B cell (primary cell): ENCODE data around the gene AP3M1. TPM values are rescaled to one million over a fixed set of nuclear protein-coding genes. Genes with fewer than 3 reads are reported as not detected.

Experiments
- ATAC-seq: fragments of 200-7000 bp; cut with Tn5 transposase; one replicate; pipeline ENCODE4 v1.10.0; 2021; ENCODE audit warnings: low read depth, mild to moderate bottlenecking, moderate number of reproducible peaks, moderate library complexity
- CTCF ChIA-PET: fragments of 350-600 bp; sonication (Branson Sonifier 250); formaldehyde crosslinking; loops from one replicate; lab custom pipeline; 2021; ENCODE audit warnings: antibody characterized with exemption, inconsistent platforms; lab: Charles Lee
- POLR2A ChIA-PET: fragments of 350-600 bp; sonication (Branson Sonifier 250); formaldehyde crosslinking; loops from one replicate; lab custom pipeline; 2021; ENCODE audit warnings: antibody characterized with exemption; lab: Charles Lee
- DNase-seq: peaks from one replicate; pipeline ENCODE4 v3.0.0; 2013
- H2AFZ ChIP-seq: 2 replicates; pipeline ENCODE4 v1.6.1; 2012; ENCODE audit warnings: mild to moderate bottlenecking, low read depth, low read length; ENCODE audit not compliant: insufficient read depth, poor library complexity, severe bottlenecking
- H3K27ac ChIP-seq, 2 donors: 1 replicate in 1 of 2; 2 replicates in 1 of 2; pipeline ENCODE4 v1.5.1; 2012 to 2013; ENCODE audit warnings: low read length in 2 of 2, mild to moderate bottlenecking in 2 of 2, moderate library complexity in 1 of 2
- H3K27me3 ChIP-seq, 4 experiments: fragments of 200-600 bp in 1 of 4; sonication (generic) in 1 of 4; replicated peaks in 1 of 4; 1 replicate in 2 of 4; 2 replicates in 2 of 4; pipeline versions ENCODE4 v1.6.1 to v1.7.0; 2013 to 2016; ENCODE audit warnings: low read length in 3 of 4, mild to moderate bottlenecking in 2 of 4, mixed read lengths in 1 of 4, moderate library complexity in 1 of 4; ENCODE audit not compliant: insufficient read depth in 4 of 4, control insufficient read depth in 3 of 4; ENCODE audit errors: control extremely low read depth in 1 of 4
- H3K36me3 ChIP-seq, 2 experiments: replicated peaks in 1 of 2; 1 replicate in 1 of 2; 2 replicates in 1 of 2; pipeline versions ENCODE4 v1.6.1 to v1.7.1; 2013; ENCODE audit warnings: low read length in 1 of 2; ENCODE audit not compliant: insufficient read depth in 2 of 2, control insufficient read depth in 1 of 2; ENCODE audit errors: control extremely low read depth in 1 of 2, extremely low read depth in 1 of 2
- H3K4me1 ChIP-seq, 2 donors: fragments of 200-600 bp in 1 of 2; sonication (generic) in 1 of 2; 1 replicate in 1 of 2; 2 replicates in 1 of 2; pipeline versions ENCODE4 v1.5.1 to v1.6.1; 2013 to 2017; ENCODE audit warnings: low read length in 2 of 2; ENCODE audit not compliant: control insufficient read depth in 2 of 2, insufficient read depth in 2 of 2
- H3K4me2 ChIP-seq: replicated peaks from 2 replicates; pipeline ENCODE3; 2012; ENCODE audit warnings: mild to moderate bottlenecking, low read depth, low read length; ENCODE audit not compliant: poor library complexity, severe bottlenecking
- H3K4me3 ChIP-seq, 5 experiments: fragments of 200-600 bp in 1 of 5; sonication (generic) in 1 of 5; 1 replicate in 3 of 5; 2 replicates in 2 of 5; pipeline versions ENCODE4 v1.5.1 to v1.7.0; 2011 to 2016; ENCODE audit warnings: low read length in 4 of 5, mild to moderate bottlenecking in 4 of 5, low read depth in 2 of 5, control low read depth in 1 of 5, moderate library complexity in 1 of 5; ENCODE audit not compliant: insufficient read depth in 1 of 5; ENCODE audit errors: control extremely low read depth in 1 of 5, extremely low read depth in 1 of 5
- H3K79me2 ChIP-seq: fragments of 200-600 bp; sonication (generic); one replicate; pipeline ENCODE4 v1.6.0; 2016; ENCODE audit warnings: low read length; ENCODE audit not compliant: control insufficient read depth, insufficient read depth
- H3K9ac ChIP-seq: fragments of 200-600 bp; sonication (generic); 2 replicates; pipeline ENCODE4 v1.6.1; 2017; ENCODE audit warnings: mild to moderate bottlenecking, low read length, moderate library complexity
- H3K9me3 ChIP-seq, 3 donors: one replicate each; pipeline versions ENCODE4 v1.6.1 to v1.7.1; 2013; ENCODE audit warnings: low read length in 2 of 3; ENCODE audit not compliant: control insufficient read depth in 2 of 3, insufficient read depth in 1 of 3; ENCODE audit errors: control extremely low read depth in 1 of 3
- H4K20me1 ChIP-seq: 2 replicates; pipeline ENCODE4 v1.6.0; 2012; ENCODE audit warnings: mild to moderate bottlenecking, low read length; ENCODE audit not compliant: insufficient read depth, control insufficient read depth, poor library complexity, severe bottlenecking
- H3K27ac Mint-ChIP-seq: one replicate; pipeline ENCODE4 v1.8.0; 2021; ENCODE audit warnings: mixed read lengths
- H3K27me3 Mint-ChIP-seq: one replicate; pipeline ENCODE4 v1.8.0; 2021; ENCODE audit warnings: mixed read lengths
- H3K4me1 Mint-ChIP-seq: one replicate; pipeline ENCODE4 v1.8.0; 2021; ENCODE audit warnings: mixed read lengths
- H3K4me3 Mint-ChIP-seq: one replicate; pipeline ENCODE4 v1.8.0; 2021; ENCODE audit warnings: mixed read lengths
- H3K9me3 Mint-ChIP-seq: one replicate; pipeline ENCODE4 v1.8.0; 2022; ENCODE audit warnings: mixed read lengths; ENCODE audit not compliant: insufficient read depth
- CTCF ChIP-seq: fragments of 200-600 bp; IDR thresholded peaks from one replicate; pipeline ENCODE4 v1.8.0; 2022; ENCODE audit warnings: antibody characterized with exemption, mild to moderate bottlenecking
- EZH2 ChIP-seq: IDR thresholded peaks from 2 replicates; pipeline ENCODE4 v1.6.1; 2012; ENCODE audit warnings: borderline replicate concordance, low read depth, mild to moderate bottlenecking, moderate library complexity, low read length; ENCODE audit not compliant: insufficient read depth, poor library complexity, severe bottlenecking
- WGBS: methylation state at CpG from one replicate; pipeline ENCODE4 v1.1.5; 2013; ENCODE audit warnings: missing lambda C conversion rate; ENCODE audit not compliant: insufficient coverage; 5-methylcytosine and 5-hydroxymethylcytosine counted together
- intact Hi-C: fragments of 100-400 bp; cut with micrococcal nuclease; formaldehyde crosslinking; loops from one replicate; pipeline ENCODE4 v1.10.0; 2022
- polyA plus RNA-seq: library from polyadenylated mRNA; depleted of rRNA; stranded (reverse); fragments of >200 nt; gene quantifications from 2 replicates; pipeline ENCODE4 v1.2.3, GENCODE V29; 2012
- total RNA-seq, 2 donors: library from RNA; stranded (reverse); fragments of 120-200 nt in 1 of 2; gene quantifications; 1 replicate in 1 of 2; 2 replicates in 1 of 2; pipeline versions ENCODE4 v1.2.3 to v1.2.4, GENCODE V29; 2013 to 2022

Gene AP3M1
- total and polyA plus RNA-seq, 2 donors (not counting 1 experiment from before 2014, with no cell fraction given): 21.6 to 50.4 TPM

- Mint-ChIP-seq H3K4me1 (no peaks in the 10 kb centered on the region), H3K27ac (peak overlapping the region; percentile 11), H3K9me3 (no peaks in the 10 kb centered on the region), H3K27me3 (no peaks in the 10 kb centered on the region), H3K4me3 (no peak overlapping the region)
- no peaks in the 10 kb centered on the region for H3K79me2 ChIP-seq
- ChIA-PET POLR2A (no interaction called here), CTCF (interaction anchor here (1.7 to 3.5 kb wide), 3 partner anchors 146 to 225 kb away, joined by 3 to 29 read pairs (median 8); no protein-coding TSS in a partner anchor)
- 94% methylated on average over 5 of the region's 5 CpGs for whole genome bisulfite sequencing
- no peaks in the 10 kb centered on the region for H3K4me1 ChIP-seq
- no peaks in the 10 kb centered on the region for H3K27me3 ChIP-seq
- no peaks in the 10 kb centered on the region for H3K9me3 ChIP-seq
- ATAC-seq (no peak), DNase-seq (no peak)
- no peaks in the 10 kb centered on the region for H4K20me1 ChIP-seq
- H2AFZ ChIP-seq: no peak overlapping the region
- intact Hi-C loops: no loop called here
- no peak overlapping the region for H3K9ac ChIP-seq
- H3K4me3 ChIP-seq: no peak overlapping the region
- no peak overlapping the region for H3K4me2 ChIP-seq
- peaks cover 13 to 60% of the 10 kb centered on the region in 2 experiments for H3K36me3 ChIP-seq
- TF ChIP-seq EZH2 (no peak), CTCF (no peak)
- no peak overlapping the region for H3K27ac ChIP-seq
Observed at GRCh38 chr10:74104480-74104879, 46.1 kb downstream of the AP3M1 start.

GRCh38 chr10:74103560-74104258 is 46.9 kb downstream of the AP3M1 start:
- ChIA-PET CTCF (interaction anchor here (0.8 to 3.5 kb wide), 14 partner anchors 10 to 254 kb away, joined by 3 to 29 read pairs (median 4); no protein-coding TSS in a partner anchor), POLR2A (no interaction called here)
- DNase-seq: peak; percentile 26
- Mint-ChIP-seq H3K9me3 (no peaks in the 10 kb centered on the region), H3K27me3 (no peaks in the 10 kb centered on the region), H3K27ac (no peak overlapping the region), H3K4me1 (peaks cover 2% of the 10 kb centered on the region), H3K4me3 (no peak overlapping the region)
- Histone ChIP-seq H3K36me3 (peaks cover 13 to 61% of the 10 kb centered on the region in 2 experiments), H2AFZ (no peak overlapping the region), H3K9me3 (no peaks in the 10 kb centered on the region), H3K79me2 (no peaks in the 10 kb centered on the region), H3K4me1 (no peaks in the 10 kb centered on the region), H3K9ac (no peak overlapping the region), H3K27ac (no peak overlapping the region), H3K4me2 (no peak overlapping the region), H3K27me3 (no peaks in the 10 kb centered on the region), H3K4me3 (no peak overlapping the region), H4K20me1 (no peaks in the 10 kb centered on the region)
- no peak for ATAC-seq
- 93% methylated on average over 7 of the region's 11 CpGs for WGBS
- intact Hi-C loops: loop anchor here (1.0 kb wide), 1 partner anchor 217 kb away; no protein-coding TSS in a partner anchor
- peak; percentile 9 for TF ChIP-seq CTCF
- TF ChIP-seq EZH2: no peak
